ENCODE results near the gene PBLD. TPM values are rescaled to one million over a fixed set of nuclear protein-coding genes. Genes with fewer than 3 reads are reported as not detected.
A peak's percentile ranks its signal among the peaks of the same experiment; 100 is the strongest.

The PBLD gene
- total RNA-seq, 1 donor from 2014 or later: 2.6 TPM

DNA sequence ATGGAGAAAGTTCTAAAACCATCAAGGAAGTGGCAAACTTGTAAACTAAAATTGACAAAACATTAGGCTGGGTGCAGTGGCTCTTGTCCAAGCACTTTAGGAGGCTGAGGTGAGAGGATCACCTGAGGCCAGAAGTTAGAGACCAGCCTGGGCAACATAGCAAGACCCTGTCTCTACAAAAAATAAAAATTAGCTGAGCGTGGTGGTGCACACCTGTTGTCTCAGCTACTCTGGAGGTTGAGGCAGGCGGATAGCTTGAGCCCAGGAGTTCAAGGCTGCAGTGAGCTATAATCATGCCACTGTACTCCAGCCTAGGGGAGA is 30.3 kb downstream of the PBLD start:
- no peaks in the 10 kb centered on the region for H3K27me3 ChIP-seq (ENCODE audit: low read depth)
- TF ChIP-seq, protein P1, sequence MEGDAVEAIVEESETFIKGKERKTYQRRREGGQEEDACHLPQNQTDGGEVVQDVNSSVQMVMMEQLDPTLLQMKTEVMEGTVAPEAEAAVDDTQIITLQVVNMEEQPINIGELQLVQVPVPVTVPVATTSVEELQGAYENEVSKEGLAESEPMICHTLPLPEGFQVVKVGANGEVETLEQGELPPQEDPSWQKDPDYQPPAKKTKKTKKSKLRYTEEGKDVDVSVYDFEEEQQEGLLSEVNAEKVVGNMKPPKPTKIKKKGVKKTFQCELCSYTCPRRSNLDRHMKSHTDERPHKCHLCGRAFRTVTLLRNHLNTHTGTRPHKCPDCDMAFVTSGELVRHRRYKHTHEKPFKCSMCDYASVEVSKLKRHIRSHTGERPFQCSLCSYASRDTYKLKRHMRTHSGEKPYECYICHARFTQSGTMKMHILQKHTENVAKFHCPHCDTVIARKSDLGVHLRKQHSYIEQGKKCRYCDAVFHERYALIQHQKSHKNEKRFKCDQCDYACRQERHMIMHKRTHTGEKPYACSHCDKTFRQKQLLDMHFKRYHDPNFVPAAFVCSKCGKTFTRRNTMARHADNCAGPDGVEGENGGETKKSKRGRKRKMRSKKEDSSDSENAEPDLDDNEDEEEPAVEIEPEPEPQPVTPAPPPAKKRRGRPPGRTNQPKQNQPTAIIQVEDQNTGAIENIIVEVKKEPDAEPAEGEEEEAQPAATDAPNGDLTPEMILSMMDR (IDR thresholded peaks at IDR 0.05): no peak
- ATAC-seq: no peak
- no peaks in the 10 kb centered on the region for H3K9me3 ChIP-seq
- H3K27ac ChIP-seq: no peak overlapping the region
- no peaks in the 10 kb centered on the region for H3K4me1 ChIP-seq
- no peak overlapping the region for H3K4me3 ChIP-seq
- H3K36me3 ChIP-seq: no peaks in the 10 kb centered on the region
- intact Hi-C loops (cut with DNase I): no loop called here
- DNase-seq: no peak

DNA sequence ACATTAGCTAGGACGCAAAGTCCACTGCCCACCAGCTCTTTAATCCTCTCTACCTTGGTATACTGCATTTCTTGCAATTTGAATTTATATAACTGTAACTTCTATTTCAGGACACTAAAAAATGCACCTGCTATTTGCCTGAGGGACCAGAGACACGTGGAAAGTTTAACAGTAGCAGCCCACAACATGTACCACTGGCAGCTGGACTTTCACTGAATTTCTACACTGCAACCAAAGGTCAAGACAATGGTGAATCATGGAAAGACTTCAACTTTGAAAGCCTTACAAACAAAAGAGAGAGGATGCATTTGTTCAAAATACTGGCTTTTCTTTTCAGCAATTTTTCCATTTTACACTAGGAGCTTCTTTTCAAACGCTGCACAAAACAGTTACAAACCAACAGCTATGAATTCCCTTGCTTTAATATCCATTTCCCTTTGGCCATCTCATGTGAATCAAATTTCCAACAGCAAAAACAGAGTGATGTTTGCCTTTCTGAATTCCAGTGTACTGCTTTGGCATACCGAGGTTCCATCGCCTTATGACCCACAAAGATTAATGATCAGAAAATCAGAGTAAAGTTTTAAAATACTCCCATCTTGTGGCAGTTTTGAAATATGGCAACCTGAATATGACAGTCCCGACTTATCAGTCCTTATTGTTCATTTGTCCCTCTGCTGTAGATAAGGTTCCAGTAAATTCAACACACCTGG is 30.8 kb downstream of the PBLD start:
- Histone ChIP-seq H3K36me3 (no peaks in the 10 kb centered on the region), H3K4me1 (no peaks in the 10 kb centered on the region), H3K9me3 (no peaks in the 10 kb centered on the region), H3K27ac (no peak overlapping the region), H3K27me3 (ENCODE audit: low read depth) (no peaks in the 10 kb centered on the region), H3K4me3 (no peak overlapping the region)
- DNase-seq: no peak
- TF ChIP-seq, protein P1 (IDR thresholded peaks at IDR 0.05): peak; percentile 52
- peak; percentile 64 to 73 for ATAC-seq
- intact Hi-C loops (cut with DNase I): no loop called here

DNA sequence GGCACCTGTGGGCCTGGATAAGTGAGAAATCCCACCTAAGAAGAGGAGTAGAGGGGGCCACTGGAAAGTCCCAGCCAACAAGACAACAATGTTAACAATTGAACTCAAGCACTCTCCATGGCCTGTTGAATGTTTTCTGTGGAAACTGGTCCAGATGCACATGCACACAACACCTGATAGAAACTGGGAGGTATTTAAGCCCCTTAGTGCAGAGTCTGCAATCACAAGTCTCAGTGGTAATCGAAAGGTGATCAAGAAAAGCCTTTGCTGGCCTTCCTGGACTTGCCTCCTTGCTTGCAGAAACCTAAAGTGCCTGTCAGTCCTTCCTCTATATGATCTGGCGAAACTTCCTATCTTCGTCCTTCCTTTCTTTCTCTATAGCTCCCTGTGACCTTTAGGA is 31.4 kb downstream of the PBLD start:
- no peak for DNase-seq
- intact Hi-C loops (cut with DNase I): no loop called here
- TF ChIP-seq, protein P1 (IDR thresholded peaks at IDR 0.05): no peak
- Histone ChIP-seq H3K4me3 (no peak overlapping the region), H3K27me3 (ENCODE audit: low read depth) (no peaks in the 10 kb centered on the region), H3K27ac (no peak overlapping the region), H3K9me3 (no peaks in the 10 kb centered on the region), H3K4me1 (no peaks in the 10 kb centered on the region), H3K36me3 (no peaks in the 10 kb centered on the region)
- no peak for ATAC-seq

DNA sequence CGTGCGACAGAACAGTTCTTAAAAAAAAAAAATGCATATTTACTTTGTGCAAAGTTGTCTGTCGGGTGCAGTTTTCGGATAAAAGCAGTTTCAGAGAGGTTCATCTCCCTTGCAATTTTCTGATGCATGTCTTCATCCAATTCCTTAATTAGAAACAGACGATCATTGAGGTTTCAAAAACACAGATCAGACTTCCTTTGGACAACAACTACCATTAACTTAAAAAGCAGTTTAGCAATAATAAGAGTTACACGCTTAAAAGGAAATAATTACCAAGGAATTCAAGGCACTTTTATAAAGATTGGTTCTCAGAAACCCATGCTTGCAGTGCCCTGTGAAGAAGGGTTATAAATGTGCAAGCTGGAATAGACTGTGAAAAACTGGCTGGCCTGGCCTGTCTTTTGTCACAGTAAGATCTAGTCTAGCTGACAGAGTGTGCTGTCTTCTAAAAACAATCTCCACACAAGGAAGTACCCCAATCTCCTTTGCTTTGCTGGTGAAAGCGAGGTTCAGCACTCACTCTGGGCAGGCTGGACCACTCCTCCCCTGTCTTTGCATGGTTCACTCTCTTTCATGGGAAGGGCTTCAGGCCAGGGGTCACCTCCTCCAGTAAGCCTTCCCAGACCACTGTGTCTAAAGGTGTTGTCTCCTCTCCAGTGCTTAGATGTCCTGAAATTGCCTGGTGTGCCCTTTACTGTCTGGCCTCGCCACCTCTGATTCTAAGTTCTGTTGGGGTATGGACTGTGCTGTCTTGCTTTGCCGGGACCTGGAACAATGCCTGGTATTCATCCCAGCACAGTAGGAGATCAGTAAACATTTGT is 35.7 kb downstream of the PBLD start:
- intact Hi-C loops (cut with DNase I): no loop called here
- no peak overlapping the region for H3K4me3 ChIP-seq
- ATAC-seq: no peak
- H3K27me3 ChIP-seq (ENCODE audit: low read depth): no peaks in the 10 kb centered on the region
- no peak overlapping the region for H3K27ac ChIP-seq
- DNase-seq: no peak
- H3K9me3 ChIP-seq: no peaks in the 10 kb centered on the region
- H3K36me3 ChIP-seq: no peaks in the 10 kb centered on the region
- no peaks in the 10 kb centered on the region for H3K4me1 ChIP-seq
- TF ChIP-seq, protein P1 (IDR thresholded peaks at IDR 0.05): no peak

DNA sequence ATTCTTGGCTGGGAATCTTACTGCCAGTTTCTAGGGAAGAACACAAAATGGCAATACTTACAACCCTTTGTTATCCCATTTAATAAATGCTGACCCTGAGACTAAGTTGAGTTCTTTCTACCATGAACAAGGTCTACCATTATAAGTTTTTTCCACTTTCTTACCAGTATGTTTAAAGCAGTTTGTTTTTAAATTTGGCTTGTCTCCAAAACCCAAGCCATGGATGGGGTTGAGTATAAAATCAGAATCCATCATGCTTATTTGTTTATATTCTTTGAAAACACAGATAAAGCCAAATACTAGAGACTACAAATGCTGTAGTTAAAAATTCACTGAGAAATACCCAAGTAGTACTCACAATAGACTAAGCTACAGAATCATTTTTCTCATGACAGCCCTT is 42.0 kb downstream of the PBLD start:
- TF ChIP-seq, protein P1 (IDR thresholded peaks at IDR 0.05): no peak
- ATAC-seq: no peak
- DNase-seq: no peak
- intact Hi-C loops (cut with DNase I): no loop called here
- H3K36me3 ChIP-seq: no peaks in the 10 kb centered on the region
- no peaks in the 10 kb centered on the region for H3K4me1 ChIP-seq
- H3K27me3 ChIP-seq (ENCODE audit: low read depth): no peaks in the 10 kb centered on the region
- no peaks in the 10 kb centered on the region for H3K9me3 ChIP-seq
- H3K27ac ChIP-seq: no peak overlapping the region
- H3K4me3 ChIP-seq: no peak overlapping the region

All from lower lobe of right lung (tissue), 2 donors.